Activated CD8-positive, alpha-beta memory T cell treated with anti-CD3 and anti-CD28 coated beads, Interleukin-2, amount 50 U/mL, for 1 hour (primary cell): ENCODE data around the gene NLRP5.
"Not testable (repeated sequence)": the region's sequence is repeated elsewhere in the genome, so short reads cannot be mapped to it uniquely, and the experiment has no call there.

ENCODE experiments used
- DNase-seq: peaks from one replicate; pipeline ENCODE4 v3.0.0-alpha.2; 2020; ENCODE audit errors: extremely low read depth

NLRP5 gene

DNA sequence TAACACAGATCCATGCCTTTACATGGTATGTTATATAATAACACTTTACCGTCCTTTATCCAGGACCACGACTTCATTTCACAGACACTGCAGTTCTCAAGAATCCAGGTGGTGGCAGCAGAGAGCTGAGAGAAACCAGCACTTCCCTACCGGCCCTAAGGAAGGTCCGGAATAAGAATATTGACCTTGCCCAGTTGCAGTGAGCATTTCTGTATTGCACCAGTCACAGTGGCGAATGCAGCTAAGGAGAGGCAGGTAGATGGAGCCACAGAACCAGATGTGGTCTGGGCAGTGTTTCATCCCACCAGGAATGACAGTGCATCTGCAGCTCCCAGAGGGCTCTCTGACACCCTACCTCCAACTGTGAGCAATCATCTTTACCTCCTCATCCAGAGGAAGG, 89.9 kb downstream of the NLRP5 start:
- no peak for DNase-seq

DNA sequence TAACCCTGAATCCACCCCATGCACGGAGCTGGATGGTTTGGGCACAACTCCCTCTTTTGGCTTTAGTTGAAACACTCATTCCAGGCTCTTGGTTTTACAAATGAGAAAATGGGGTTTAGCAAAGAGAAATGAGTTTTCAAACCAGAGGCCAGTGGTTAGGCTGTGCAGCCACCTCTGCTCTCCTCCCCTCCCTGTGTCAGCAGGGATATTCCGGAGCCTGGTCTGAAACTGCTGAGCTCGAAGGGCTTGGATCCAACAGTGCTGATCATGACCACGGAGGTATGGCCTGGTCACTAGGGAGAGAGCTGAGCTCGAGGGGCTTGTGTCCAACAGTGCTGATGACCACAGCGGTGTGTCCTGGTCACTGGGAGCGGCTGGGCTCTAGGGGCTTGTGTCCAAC, 93.0 kb downstream of the NLRP5 start:
- no peak for DNase-seq

DNA sequence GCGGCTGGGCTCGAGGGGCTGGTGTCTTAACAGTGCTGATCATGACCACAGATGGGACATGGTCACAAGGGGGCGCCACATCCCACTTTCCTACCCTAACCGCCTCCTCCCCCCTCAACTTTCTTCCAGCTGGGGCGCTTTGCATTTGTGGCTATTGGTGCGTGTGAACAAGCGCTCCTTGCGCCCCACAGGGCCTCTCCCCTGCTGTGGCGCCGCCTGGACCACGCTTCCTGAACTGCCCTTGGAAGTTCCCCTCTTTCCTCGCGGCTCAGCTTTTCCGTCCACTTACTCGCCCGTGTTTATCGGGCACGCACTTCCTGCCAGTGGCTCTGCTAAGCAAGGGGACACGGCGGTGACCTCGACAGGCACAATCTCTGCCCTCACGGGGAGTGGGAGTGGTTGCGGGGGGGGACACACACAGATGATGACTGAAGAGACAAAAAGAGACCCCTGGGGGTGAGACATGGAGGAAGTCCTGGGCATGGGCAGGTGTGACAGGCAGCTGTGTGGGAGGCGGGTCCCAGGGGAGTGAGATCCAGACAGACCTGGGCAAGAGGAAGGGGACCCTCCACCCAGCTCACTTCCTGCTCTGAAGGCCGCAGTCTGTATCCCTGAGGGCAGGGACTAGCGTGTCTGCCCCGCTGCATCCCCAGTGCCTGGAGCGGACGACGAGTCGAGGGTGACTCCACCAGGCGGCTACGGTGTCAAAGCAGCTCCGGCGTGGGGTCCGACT, 94.3 kb downstream of the NLRP5 start:
- no peak for DNase-seq

DNA sequence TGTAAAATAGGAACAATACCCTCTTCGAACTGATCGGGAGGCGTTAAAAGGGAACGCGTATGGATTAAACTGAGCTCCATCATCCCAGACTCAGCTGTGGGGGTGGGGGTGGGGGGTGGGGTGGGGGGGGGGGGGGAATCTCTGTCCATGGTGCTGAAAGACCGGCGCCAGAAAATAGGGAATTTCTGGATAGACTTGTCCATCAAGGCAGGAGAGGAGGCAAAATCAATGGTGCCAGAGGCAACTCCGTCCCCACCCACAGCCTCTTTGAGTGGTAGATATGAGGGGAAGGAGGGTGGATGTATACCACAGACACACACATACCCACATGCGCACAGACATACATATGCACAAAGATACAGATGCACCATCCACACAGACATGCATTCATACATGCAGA, 97.1 kb downstream of the NLRP5 start:
- no peak for DNase-seq

DNA sequence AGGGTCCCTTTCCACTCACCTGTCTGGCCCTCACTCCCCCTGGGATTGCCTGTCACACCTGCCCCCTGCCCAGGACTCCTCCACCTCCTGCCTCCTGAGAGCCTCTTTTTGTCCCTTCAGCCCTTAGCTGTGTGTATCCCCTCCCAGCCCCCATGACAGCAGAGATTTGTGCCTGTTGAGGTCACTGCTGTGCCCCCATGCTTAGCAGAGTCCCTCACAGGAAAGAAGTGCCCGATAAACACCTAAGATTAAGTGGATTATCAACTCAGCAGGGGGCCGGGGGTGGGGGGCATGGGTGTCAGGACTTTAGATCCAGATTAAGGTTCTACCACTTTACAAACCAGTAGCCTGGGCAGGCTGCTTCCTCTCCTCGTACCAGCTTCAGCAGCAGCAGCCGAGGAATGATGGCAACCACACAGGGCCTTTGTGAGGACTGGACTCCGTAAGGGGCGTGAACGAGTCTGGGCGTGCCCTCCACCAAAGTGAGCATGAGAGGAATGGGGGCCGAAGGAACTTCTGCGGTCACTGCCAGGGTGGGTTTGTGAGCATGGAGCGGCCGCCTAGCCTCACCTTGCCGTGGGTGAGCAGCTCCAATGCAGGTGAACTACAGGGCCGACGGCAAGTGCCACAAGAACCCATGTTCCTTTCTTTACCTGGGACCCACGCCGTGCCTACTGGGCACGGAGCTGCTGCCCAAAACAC, 98.4 kb downstream of the NLRP5 start:
- no peak for DNase-seq

DNA sequence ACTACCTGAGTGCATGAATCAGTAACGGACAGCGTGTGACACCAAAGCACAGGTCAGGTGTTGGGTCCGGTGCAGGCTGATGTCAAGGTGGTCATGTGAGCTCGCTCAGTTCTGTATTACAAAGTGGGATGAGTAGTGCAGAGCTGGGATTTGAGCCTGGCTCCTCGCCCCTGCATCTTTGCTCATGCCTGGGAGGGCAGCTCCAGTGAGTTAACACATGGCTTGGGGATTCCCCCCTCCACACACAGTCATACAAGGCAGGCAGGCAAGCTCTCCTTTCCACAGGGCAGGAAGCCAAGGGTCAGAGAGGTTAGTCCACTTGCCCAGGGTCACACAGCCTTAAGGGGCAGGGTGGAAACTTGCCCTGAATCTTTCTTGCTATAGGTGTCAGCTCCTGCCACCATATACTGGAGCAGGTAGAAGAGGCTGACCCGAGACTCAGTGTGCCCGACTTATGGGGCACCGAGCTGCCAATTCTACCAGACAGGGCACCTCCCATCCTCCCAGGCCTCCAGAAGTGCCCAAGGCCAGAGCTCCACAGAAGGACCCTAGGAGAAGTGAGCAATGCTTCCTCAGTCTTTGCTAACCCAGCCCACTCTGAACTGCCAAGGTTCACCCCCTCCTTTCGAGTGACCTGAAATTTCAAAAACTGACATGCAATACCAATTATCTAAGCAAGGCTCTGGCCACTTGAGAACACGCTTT, 99.1 kb downstream of the NLRP5 start:
- DNase-seq, result no peak

DNA sequence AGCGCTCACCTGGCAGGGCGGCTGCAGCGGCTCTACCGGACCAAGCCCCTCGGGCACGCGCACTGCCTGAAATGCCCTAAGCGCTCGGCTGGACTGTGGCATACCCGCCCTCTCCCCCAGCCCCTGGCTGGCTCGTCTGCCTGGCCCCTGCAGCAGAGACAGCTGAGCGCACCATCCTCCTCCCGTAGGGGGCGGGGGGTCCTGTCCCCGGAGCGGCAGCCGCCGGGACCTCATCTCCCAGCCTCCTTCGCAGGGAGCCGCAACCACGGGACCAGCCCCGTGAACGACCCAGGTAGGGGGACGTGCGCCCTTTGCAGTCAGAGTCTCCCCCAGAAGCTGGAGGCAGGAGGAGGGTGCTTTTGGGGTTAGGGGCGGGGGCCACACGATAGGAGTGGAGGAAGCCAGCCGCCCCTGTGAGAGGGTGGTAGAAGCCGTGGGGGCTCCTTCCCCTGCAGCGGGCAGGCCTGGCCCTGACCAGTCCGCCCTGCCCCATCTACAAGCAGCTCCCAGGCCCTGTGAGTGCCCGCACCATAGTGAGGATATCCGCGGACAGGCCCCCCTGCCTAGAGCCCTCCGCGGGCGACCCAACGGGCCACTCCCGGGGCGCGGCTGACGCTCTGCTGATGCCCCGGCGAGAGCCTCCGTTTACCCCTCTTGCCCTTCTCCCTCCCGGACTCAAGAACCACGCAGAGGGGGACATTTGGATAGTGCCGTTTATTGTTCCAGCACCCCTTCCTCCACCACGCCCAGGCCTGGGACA, 100.3 kb downstream of the NLRP5 start:
- no peak for DNase-seq

DNA sequence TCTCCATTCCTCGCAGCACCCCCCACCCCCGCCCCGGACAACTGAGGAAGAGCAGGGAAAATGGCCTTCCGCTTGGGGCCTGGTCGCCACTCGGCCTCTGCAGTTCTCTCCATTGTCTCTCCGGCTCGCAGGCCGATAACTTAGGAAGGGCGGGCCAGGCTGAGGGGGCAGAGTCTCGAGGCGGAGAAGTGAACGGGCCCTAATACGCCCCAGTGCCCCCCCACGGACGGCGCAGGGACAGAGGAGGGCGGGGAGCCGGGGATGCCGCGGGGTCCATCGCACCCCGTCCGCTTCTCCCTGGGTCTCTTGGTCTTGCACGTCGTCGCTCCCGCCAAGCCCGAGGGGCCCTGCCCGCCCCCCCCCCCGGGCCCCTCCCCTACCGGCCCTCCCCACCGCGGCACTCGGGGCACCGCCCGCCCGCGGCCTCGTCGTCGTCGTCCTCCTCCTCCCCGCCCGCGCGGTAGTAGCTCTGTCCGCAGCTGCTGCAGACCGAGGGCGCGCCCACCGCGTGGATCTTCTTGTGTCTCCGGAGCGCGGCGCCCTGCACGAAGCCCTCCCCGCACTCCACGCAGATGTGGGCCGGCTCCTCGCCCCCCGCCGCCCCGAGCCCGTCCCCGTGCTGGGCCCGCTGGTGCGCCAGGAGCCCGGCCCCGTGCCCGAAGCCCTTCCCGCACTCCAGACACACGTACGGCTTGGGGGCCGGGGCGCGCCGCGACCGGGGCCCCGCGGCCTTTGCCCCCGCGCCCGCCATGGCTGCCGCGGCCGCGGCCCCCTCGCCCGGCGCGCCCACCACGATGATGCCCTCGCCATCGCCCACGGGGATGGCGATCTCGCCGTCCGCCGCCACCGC, 101.3 kb downstream of the NLRP5 start:
- DNase-seq, result no peak

DNA sequence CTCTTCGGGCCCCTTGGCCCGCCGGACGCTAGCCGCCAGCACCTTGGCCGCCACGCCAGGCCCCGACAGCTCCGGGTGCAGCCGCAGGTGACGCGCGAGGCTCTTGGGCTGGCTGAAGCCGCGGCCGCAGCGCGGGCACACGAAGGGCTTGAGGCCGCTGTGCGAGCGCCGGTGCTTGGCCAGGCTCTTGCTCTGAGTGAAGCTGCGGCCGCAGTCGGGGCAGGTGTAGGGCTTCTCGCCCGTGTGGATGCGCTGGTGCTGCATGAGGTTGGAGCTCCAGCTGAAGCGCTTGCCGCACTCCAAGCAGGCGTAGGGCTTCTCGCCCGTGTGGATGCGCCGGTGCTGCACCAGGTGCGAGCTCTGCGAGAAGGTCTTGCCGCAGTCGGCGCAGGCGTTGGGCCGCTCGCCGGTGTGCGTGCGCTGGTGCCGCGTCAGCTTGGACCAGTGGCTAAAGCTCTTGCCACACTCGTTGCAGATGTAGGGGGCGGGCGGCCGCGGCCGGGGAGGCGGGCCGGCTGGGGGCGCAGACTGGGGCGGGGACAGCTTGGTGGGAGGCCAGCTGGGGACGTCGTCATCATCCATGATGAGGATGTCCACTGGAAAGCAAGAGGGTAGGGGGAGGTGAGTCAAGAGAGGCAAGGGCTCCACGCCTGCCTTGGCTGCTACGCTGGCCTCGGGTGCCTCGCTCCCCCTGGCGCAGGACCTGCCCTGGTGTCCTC, 102.1 kb downstream of the NLRP5 start:
- no peak for DNase-seq

DNA sequence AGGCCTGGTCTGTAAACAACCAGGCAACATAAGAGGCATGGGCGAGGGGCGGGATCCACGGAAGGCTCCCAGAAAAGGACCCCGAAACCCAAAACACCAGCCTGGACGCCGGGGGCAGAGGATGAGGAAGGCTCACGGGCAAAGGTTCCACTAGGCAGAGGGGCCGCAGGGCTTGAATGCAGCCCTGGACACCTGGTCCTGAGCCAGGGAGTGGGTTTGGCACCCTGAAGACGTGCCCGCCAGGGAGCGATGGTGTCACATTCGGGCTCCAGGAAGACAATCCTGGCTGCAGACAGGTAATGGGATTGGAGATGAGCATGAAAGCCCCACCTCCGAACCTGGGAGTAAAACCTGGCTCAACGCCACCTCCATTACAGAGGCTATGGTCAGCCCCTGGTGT, 102.8 kb downstream of the NLRP5 start:
- no peak for DNase-seq

DNA sequence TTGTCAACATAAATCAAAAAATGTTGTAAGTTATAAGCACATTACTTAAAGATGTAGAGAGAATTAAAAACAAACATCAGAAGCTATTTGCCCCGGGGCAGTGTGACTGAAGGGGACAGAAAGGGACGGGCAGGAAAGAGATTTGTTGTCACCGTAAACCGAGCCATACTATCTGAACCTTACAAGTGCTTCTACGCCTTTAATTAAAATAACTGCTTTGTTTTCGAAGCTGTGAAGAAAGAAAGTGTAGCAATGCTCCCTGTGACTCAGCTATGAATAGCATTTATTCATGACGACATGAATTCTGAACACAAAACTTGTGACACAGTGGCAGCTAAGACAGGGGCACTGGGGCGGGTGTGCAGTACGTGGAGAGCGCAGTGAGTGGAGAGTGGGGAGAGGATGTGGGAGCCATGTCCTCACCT, 104.5 kb downstream of the NLRP5 start:
- no peak for DNase-seq

DNA sequence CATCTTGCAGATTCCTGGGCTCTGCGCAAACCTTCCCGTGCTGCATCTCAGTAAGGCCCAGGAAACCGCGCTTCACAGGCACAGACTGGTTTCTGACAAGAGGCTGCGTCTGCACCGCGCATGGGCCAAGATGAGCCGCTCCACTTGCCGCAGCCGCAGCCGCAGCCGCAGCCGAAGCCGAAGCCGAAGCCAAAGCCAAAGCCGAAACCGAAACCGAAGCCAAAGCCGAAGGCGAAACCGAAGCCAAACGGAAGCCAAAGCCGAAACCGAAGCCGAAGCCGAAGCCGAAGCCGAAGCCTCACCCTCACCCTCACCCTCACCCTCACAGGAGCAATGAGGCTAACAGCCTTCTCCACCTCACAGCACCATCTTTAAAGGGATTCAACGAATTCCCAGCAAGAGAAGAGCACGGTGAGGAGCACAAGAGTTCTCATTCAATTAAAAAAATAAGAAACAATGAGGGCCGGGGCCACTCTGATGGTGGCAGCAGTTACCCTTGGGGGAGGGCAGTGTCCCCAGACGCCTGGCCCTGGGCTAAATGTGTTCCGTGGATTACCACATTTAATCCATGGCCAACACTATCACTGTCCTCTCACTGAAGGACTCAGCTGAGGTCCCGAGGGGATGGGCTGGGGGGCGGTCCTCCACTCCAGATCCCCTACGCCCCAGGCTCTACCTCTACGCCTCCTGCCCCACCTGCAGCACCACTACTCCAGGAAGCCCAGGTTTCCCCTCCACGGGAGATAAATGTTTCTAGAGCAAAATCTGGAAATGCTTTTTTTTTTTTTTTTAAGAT, 105.4 kb downstream of the NLRP5 start:
- DNase-seq, result no peak

DNA sequence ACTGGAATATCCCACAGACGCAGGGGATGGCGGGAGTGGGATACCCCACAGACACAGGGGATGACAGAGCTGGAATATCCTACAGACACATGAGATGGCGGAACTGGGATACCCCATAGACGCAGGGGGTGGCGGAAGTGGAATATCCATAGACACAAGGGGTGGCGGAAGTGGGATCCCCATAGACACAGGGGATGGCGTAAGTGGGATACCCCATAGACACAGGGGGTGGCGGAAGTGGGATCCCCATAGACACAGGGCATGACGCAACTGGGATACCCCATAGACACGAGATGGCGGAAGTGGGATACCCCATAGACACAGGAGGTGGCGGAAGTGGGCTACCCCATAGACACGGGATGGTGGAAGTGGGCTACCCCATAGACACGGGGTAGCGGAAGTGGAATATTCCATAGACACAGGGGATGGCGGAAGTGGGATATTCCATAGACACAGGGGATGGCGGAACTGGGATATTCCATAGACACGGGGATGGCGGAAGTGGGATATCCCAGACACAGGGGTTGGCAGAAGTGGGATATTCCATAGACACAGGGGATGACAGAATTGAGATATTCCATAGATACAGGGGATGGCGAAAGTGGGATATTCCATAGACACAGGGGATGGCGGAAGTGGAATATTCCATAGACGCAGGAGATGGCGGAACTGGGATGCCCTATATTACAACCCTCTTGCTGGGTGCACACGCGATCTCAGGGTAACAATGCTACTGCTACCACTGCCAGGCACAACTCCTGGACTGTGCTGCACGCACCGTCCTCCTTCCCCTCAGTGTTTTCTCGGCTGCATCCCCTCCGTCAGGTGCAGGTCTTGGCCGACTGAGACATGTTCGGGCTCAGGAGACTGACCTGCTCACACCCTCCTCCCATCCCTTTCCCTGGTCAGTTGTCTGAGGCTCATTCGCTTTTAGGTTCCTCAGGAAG, 106.4 kb downstream of the NLRP5 start:
- no peak for DNase-seq

DNA sequence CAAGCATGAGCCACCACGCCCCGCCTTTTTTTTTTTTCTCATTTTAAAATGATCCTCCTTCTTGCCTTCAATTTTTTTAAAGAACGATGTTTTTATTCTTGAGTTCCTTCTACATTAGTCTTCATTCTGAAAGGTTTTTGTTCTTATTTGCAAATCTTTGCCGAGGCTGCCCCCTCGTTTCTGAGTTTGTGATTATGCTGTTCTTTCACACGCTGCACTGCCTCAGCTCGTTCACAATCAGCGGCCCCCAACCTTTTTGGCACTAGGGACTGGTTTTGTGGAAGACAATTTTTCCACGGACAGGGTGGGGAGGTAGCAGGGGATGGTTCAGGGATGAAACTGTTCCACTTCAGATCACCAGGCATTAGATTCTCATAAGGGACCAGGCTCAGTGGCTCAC, 107.9 kb downstream of the NLRP5 start:
- DNase-seq, result no peak

DNA sequence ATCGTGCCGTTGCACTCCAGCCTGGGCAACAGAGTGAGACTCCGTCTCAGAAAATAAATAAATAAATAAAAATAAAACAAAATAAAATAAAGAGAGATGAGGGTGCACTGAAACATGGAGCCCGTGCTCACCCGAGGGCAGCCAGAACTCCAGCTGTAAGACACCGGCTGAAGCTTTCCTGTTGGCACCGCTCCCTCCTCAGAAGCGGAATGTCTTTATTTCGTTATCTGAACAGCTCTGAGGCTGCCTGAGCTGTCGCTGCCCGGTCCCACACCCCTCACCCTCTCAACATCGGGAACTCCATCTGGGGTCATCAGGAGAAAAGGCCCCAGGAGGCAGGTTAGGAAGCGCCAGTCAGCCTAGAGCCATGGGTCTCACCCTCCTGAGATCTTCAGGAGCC, 110.1 kb downstream of the NLRP5 start:
- no peak for DNase-seq

DNA sequence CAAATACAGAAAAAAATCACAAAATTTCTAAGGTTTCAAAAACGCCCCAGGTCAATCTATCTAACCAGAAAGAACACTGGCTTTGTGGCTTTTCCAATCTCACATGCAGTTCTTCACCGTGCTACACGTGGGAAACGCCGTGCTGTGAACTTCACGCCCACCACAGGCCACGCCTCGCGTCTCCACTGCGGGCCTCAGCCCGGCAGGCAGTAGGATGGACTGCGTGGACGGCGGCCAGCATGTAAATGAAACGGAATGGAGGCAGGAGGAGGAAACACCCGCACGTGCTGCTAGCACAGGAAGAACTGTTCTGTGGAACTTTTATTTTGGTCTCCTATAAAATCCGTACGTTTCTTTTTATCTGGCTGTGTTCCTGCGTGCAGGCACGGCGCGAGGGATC, 110.7 kb downstream of the NLRP5 start:
- DNase-seq, result no peak

DNA sequence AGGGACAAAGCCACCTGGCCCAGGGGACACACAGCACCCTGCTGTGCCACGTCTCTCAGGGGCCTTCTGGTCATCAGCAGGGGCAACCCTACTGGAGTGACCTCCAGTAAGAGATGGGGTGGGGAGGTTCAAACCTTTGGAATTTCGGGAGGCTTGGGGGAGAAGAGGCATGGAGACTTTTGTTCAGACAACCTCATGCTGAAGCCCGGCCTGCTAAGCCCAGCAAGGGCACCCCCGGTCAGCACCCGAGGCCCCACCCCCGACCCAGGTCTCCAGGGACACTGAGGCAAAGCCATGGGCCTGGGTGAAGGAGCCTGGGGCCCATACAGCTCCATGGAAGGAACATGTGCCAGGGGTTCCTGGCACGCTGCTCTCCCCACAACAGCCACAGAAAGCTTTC, 111.2 kb downstream of the NLRP5 start:
- DNase-seq, result no peak

DNA sequence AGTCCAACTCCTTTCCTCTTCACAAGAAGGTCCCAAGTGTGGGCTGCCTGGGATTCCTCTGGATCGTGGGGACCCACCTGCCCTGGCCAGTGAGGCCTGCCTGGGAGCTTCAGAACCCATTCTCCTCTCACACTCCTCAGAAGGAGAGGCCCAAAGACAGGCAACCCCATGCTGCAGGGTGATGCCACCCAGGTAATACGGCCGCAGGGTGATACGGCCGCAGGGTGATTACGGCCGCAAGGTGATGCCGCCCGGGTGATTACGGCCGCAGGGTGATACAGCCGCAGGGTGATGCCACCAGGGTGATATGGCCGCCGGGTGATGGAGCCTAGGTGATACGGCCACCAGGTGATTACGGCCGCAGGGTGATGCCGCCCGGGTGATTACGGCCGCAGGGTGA, 111.7 kb downstream of the NLRP5 start:
- not testable (repeated sequence) for DNase-seq
